ENCODE measurements around the gene ATG12.

Gene ATG12

GRCh38 chr5:115801984-115802383 lies 39.4 kb downstream of the ATG12 start:
- DNase-seq, result no peak

- DNase-seq, result no peak
Measured at GRCh38 chr5:115801152-115801551, 40.2 kb downstream of the ATG12 start.

GRCh38 chr5:115800108-115800507 lies 41.3 kb downstream of the ATG12 start:
- no peak for DNase-seq

- DNase-seq, result no peak
Measured at GRCh38 chr5:115798252-115798651, 43.1 kb downstream of the ATG12 start.

- no peak for DNase-seq
Measured at GRCh38 chr5:115796656-115797055, 44.7 kb downstream of the ATG12 start.

- no peak for DNase-seq
Measured at GRCh38 chr5:115795700-115796099, 45.7 kb downstream of the ATG12 start.

GRCh38 chr5:115788440-115788839 lies 52.9 kb downstream of the ATG12 start:
- DNase-seq, result no peak

- no peak for DNase-seq
Measured at GRCh38 chr5:115787426-115787825, 53.9 kb downstream of the ATG12 start.

GRCh38 chr5:115785381-115786065 lies 55.8 kb downstream of the ATG12 start:
- DNase-seq, result no peak

GRCh38 chr5:115778417-115778816 lies 62.9 kb downstream of the ATG12 start:
- no peak for DNase-seq
